Measurements from ENCODE around the gene RAI14.

- no peak for TF ChIP-seq CTCF (IDR thresholded peaks at IDR 0.05 in 4 of 5, conservative IDR thresholded peaks at IDR 0.05 in 1 of 5)
- TF ChIP-seq POLR2A (IDR thresholded peaks at IDR 0.05), result no peak
Measured at GRCh38 chr5:34700078-34700452, 43.9 kb downstream of the RAI14 start.
